GM12878 (cell line): Measurements from ENCODE around the gene ANKRD33B. TPM values are rescaled to one million over a fixed set of nuclear protein-coding genes. Genes with fewer than 3 reads are reported as not detected.
A peak's percentile ranks its signal among the peaks of the same experiment; 100 is the strongest.

Experiments used
- ATAC-seq: fragments of 200-7000 bp; cut with Tn5 transposase; 3 replicates; pipeline ENCODE4 v1.9.1; 2020; ENCODE audit warnings: mild to moderate bottlenecking, moderate library complexity
- BruUV-seq: library from RNA; stranded (reverse); fragments of 400-500 nt; replicated peaks from 2 replicates; lab custom pipeline; 2021; lab: Mats Ljungman, UMichigan
- CTCF ChIA-PET: fragments of 300-600 bp; sonication (Branson Sonifier 250); formaldehyde crosslinking; extraction: SDS; loops from one replicate; lab custom pipeline; 2021; ENCODE audit warnings: inconsistent platforms; lab: Yijun Ruan, JAX
- POLR2A ChIA-PET: fragments of 350-600 bp; formaldehyde crosslinking; extraction: SDS; loops from one replicate; lab custom pipeline; 2021; ENCODE audit warnings: inconsistent platforms; lab: Charles Lee
- RAD21 ChIA-PET: fragments of 300-600 bp; sonication (Branson Sonifier 250); formaldehyde crosslinking; loops from one replicate; lab custom pipeline; 2023; ENCODE audit warnings: antibody characterized with exemption; ENCODE audit not compliant: unreplicated experiment; lab: Charles Lee
- SMC1A ChIA-PET: fragments of 300-600 bp; sonication (Branson Sonifier 250); formaldehyde crosslinking; loops from one replicate; lab custom pipeline; 2023; ENCODE audit not compliant: unreplicated experiment, uncharacterized antibody; lab: Charles Lee
- DNase-seq: peaks from one replicate; pipeline ENCODE4 v3.0.0-alpha.2; 2011; ENCODE audit warnings: low read depth, low spot score
- FAIRE-seq: peaks from 3 replicates; lab custom pipeline; 2011; peaks lifted over from hg19 to GRCh38; lab: Jason Lieb, UNC
- H2AFZ ChIP-seq: 2 replicates; pipeline ENCODE4 v1.6.0; 2011; ENCODE audit warnings: low read depth, low read length, control low read depth; ENCODE audit not compliant: control insufficient read depth
- H3K27ac ChIP-seq: 2 replicates; pipeline ENCODE4 v1.5.1; 2011; ENCODE audit warnings: control low read depth; ENCODE audit not compliant: control insufficient read depth, insufficient read depth
- H3K27me3 ChIP-seq, 2 experiments: replicated peaks in 1 of 2; 2 replicates each; pipeline versions ENCODE4 v1.6.0 to v1.6.1; 2011; ENCODE audit warnings: low read length in 1 of 2; ENCODE audit not compliant: control insufficient read depth in 2 of 2, insufficient read depth in 2 of 2
- H3K36me3 ChIP-seq, 2 experiments: 2 replicates each; pipeline ENCODE4 v1.5.1; 2011; ENCODE audit warnings: low read length in 1 of 2; ENCODE audit not compliant: control insufficient read depth in 2 of 2, insufficient read depth in 2 of 2
- H3K4me1 ChIP-seq: 2 replicates; pipeline ENCODE4 v1.6.1; 2011; ENCODE audit warnings: mild to moderate bottlenecking, low read length, moderate library complexity, mixed read lengths; ENCODE audit not compliant: control insufficient read depth, insufficient read depth
- H3K4me2 ChIP-seq: 2 replicates; pipeline ENCODE4 v1.6.0; 2011; ENCODE audit warnings: control low read depth; ENCODE audit not compliant: control insufficient read depth, insufficient read depth
- H3K4me3 ChIP-seq: fragments of 200-600 bp; sonication (generic); 2 replicates; pipeline ENCODE4 v1.5.1; 2016
- H3K79me2 ChIP-seq: 2 replicates; pipeline ENCODE4 v1.6.0; 2011; ENCODE audit warnings: low read length; ENCODE audit not compliant: control insufficient read depth, insufficient read depth
- H3K9ac ChIP-seq: 2 replicates; pipeline ENCODE4 v1.8.0; 2011; ENCODE audit warnings: low read length, control low read depth, mixed read lengths; ENCODE audit not compliant: control insufficient read depth, insufficient read depth
- H3K9me3 ChIP-seq: replicated peaks from 3 replicates; pipeline ENCODE4 v1.5.1; 2011; ENCODE audit warnings: mild to moderate bottlenecking, low read length; ENCODE audit not compliant: control insufficient read depth, insufficient read depth
- H4K20me1 ChIP-seq: 2 replicates; pipeline ENCODE4 v1.6.0; 2011; ENCODE audit not compliant: control insufficient read depth, insufficient read depth
- ATF3 ChIP-seq: IDR thresholded peaks from 2 replicates; pipeline ENCODE4 v1.6.1; 2011; ENCODE audit warnings: low read depth, mild to moderate bottlenecking, low read length, moderate library complexity, borderline replicate concordance; ENCODE audit errors: extremely low read depth
- BCL3 ChIP-seq: IDR thresholded peaks from 2 replicates; pipeline ENCODE4 v1.6.1; 2011; ENCODE audit warnings: borderline replicate concordance, low read depth, mild to moderate bottlenecking, moderate library complexity, low read length; ENCODE audit not compliant: insufficient read depth, poor library complexity, severe bottlenecking
- BHLHE40 ChIP-seq, 2 experiments: fragments of 450-650 bp in 1 of 2; IDR thresholded peaks; 2 replicates each; pipeline ENCODE4 v1.6.1; 2011 to 2017; ENCODE audit warnings: low read depth in 2 of 2, borderline replicate concordance in 1 of 2, improper control_type of control experiment in 1 of 2, low read length in 1 of 2, mild to moderate bottlenecking in 1 of 2
- CEBPZ ChIP-seq: fragments of 150-350 bp; IDR thresholded peaks from 2 replicates; pipeline ENCODE4 v1.6.1; 2016; ENCODE audit warnings: low read depth, low read length
- FOXK2 ChIP-seq: fragments of 450-650 bp; IDR thresholded peaks from 2 replicates; pipeline ENCODE4 v1.6.1; 2017; ENCODE audit warnings: mild to moderate bottlenecking, moderate library complexity
- JUNB ChIP-seq: IDR thresholded peaks from 2 replicates; pipeline ENCODE4 v1.6.1; 2016; ENCODE audit warnings: antibody characterized with exemption, mild to moderate bottlenecking
- NBN ChIP-seq: fragments of 450-650 bp; IDR thresholded peaks from 2 replicates; pipeline ENCODE4 v1.6.1; 2016
- PBX3 ChIP-seq: IDR thresholded peaks from 2 replicates; pipeline ENCODE4 v1.6.1; 2011; ENCODE audit warnings: mild to moderate bottlenecking, low read depth, low read length, moderate library complexity; ENCODE audit not compliant: insufficient replicate concordance
- RCOR1 ChIP-seq: conservative IDR thresholded peaks from 2 replicates; pipeline ENCODE4 v1.6.1; 2012; ENCODE audit warnings: low read depth, low read length, improper control_type of control experiment
- SMAD5 ChIP-seq: IDR thresholded peaks from 2 replicates; pipeline ENCODE4 v1.6.1; 2016; ENCODE audit warnings: antibody characterized with exemption, low read depth
- TCF7 ChIP-seq: IDR thresholded peaks from 2 replicates; pipeline ENCODE4 v1.6.1; 2014; ENCODE audit warnings: antibody characterized with exemption, borderline replicate concordance
- YY1 ChIP-seq: IDR thresholded peaks from 2 replicates; pipeline ENCODE4 v1.6.1; 2011; ENCODE audit warnings: low read depth, mild to moderate bottlenecking, low read length
- ZBTB33 ChIP-seq: fragments of 450-650 bp; IDR thresholded peaks from 2 replicates; pipeline ENCODE4 v1.6.1; 2017; ENCODE audit warnings: mild to moderate bottlenecking
- WGBS: methylation state at CpG from one replicate; pipeline ENCODE4 v1.1.6; 2016; ENCODE audit warnings: low lambda C conversion rate; ENCODE audit not compliant: insufficient replicate concordance, insufficient coverage; ENCODE audit errors: missing lambda C conversion rate; 5-methylcytosine and 5-hydroxymethylcytosine counted together
- in situ Hi-C: fragments of 300-500 bp; cut with MboI; formaldehyde crosslinking; loops from 9 replicates; pipeline ENCODE4 v1.14.3; 2018; ENCODE audit warnings: mixed read lengths
- intact Hi-C: fragments of 100-400 bp; cut with micrococcal nuclease; formaldehyde crosslinking; loops from one replicate; pipeline ENCODE4 v1.14.2; 2022; ENCODE audit not compliant: unreplicated experiment
- polyA plus RNA-seq, 11 experiments: library from polyadenylated mRNA; depleted of rRNA in 4 of 11; unstranded in 6 of 11; stranded (reverse) in 5 of 11; fragments of >200 nt; fragmentation: Nextera tagmentation in 4 of 11; fragmentation: Illumina TruSeq in 1 of 11; extraction: Ambion mirVana in 4 of 11; extraction: Trizol in 1 of 11; gene quantifications; 1 replicate in 1 of 11; 2 replicates in 10 of 11; pipeline versions ENCODE4 v1.2.1 to v1.2.3, GENCODE V29; 2011 to 2016; ENCODE audit warnings: inconsistent platforms in 2 of 11, missing spikeins in 2 of 11, low read depth in 1 of 11
- total RNA-seq, 4 experiments: library from RNA; depleted of rRNA in 3 of 4; stranded (reverse); fragments of >200 nt in 3 of 4; fragmentation: Illumina TruSeq in 1 of 4; extraction: Trizol in 1 of 4; gene quantifications; 2 replicates each; pipeline versions ENCODE4 v1.2.1 to v1.2.3, GENCODE V29; 2013 to 2021

Gene ANKRD33B
- total and polyA plus RNA-seq, 10 of the 15 experiments (the other 5 are each of a cell fraction or from before 2014, with no cell fraction given): 4.9 to 61.6 (median 15.6) TPM

- TF ChIP-seq CEBPZ (no peak), RCOR1 (no peak), NBN (no peak), JUNB (no peak)
- TF ChIP-seq, all 136 proteins: peak for 0
These were observed 38.8 kb upstream of the ANKRD33B start (continued) for GRCh38 chr5:10525124-10525495.

- H3K27ac ChIP-seq: no peak overlapping the region
- H3K4me2 ChIP-seq: no peak overlapping the region
- no peak for FAIRE-seq
- RAD21 ChIA-PET: no interaction called here
- no peak overlapping the region for H3K9ac ChIP-seq
- H2AFZ ChIP-seq: no peak overlapping the region
- no peaks in the 10 kb centered on the region for H3K79me2 ChIP-seq
- peaks cover 5% of the 10 kb centered on the region; the same call in 2 of the 3 replicates for H3K9me3 ChIP-seq
- no peaks in the 10 kb centered on the region for H4K20me1 ChIP-seq
- POLR2A ChIA-PET: no interaction called here
- H3K27me3 ChIP-seq: no peaks in the 10 kb centered on the region
- CTCF ChIA-PET: interaction anchor here (0.6 kb wide), 1 partner anchor 65 kb away, joined by 3 read pairs; no protein-coding TSS in a partner anchor
- 84% methylated on average over 11 of the region's 11 CpGs for WGBS
- BruUV-seq: no TSS peak
- H3K4me1 ChIP-seq: peaks cover 11% of the 10 kb centered on the region
- in situ Hi-C loops: no loop called here
- no peak for ATAC-seq
- H3K4me3 ChIP-seq: no peak overlapping the region
- intact Hi-C loops: no loop called here
- no peak for DNase-seq
- SMC1A ChIA-PET: no interaction called here
- no peaks in the 10 kb centered on the region for H3K36me3 ChIP-seq
- TF ChIP-seq RCOR1 (no peak), ATF3 (no peak), BHLHE40 (IDR thresholded peaks at IDR 0.05; ENCODE audit: borderline replicate concordance in 1 of 2, low read depth in 2 of 2, low read length in 1 of 2) (no peak), BCL3 (peak; percentile 51), SMAD5 (no peak), FOXK2 (no peak), PBX3 (peak; percentile 26), ZBTB33 (no peak), TCF7 (no peak), YY1 (no peak)
These were observed 36.5 kb upstream of the ANKRD33B start for GRCh38 chr5:10527281-10527950.
